NCI-H187 treated with DMSO at 0.1 percent for 48 hours (cell line): ENCODE results near the gene PYGB.

Source experiments
- DNase-seq: peaks from one replicate; lab custom pipeline; 2025; lab: John Stamatoyannopoulos, UW

Gene PYGB

GRCh38 chr20:25271486-25272222 lies 23.8 kb downstream of the PYGB start:
- no peak for DNase-seq

- DNase-seq = no peak
Measured at GRCh38 chr20:25272223-25273000, 24.5 kb downstream of the PYGB start.

- DNase-seq = no peak
Measured at GRCh38 chr20:25273046-25273445, 25.2 kb downstream of the PYGB start.

- no peak for DNase-seq
Measured at GRCh38 chr20:25273541-25274358, 25.9 kb downstream of the PYGB start.

DNA sequence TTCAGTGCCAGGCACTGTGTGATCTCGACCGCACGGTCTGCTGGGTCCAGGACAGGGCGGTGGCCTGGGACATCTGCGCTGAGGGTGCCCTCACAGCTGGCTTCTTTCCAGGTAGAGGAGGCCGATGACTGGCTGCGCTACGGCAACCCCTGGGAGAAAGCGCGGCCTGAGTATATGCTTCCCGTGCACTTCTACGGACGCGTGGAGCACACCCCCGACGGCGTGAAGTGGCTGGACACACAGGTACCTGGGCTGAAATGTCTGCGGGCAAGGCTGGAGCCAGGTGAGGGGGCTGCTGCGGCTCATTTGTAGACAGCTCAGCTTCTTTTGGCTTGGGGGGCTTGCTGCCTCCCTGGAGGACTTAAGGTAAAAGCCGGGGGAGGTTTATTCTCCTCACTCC lies 26.6 kb downstream of the PYGB start:
- DNase-seq = no peak

- no peak for DNase-seq
Measured at GRCh38 chr20:25274891-25275812, 27.3 kb downstream of the PYGB start.

DNA sequence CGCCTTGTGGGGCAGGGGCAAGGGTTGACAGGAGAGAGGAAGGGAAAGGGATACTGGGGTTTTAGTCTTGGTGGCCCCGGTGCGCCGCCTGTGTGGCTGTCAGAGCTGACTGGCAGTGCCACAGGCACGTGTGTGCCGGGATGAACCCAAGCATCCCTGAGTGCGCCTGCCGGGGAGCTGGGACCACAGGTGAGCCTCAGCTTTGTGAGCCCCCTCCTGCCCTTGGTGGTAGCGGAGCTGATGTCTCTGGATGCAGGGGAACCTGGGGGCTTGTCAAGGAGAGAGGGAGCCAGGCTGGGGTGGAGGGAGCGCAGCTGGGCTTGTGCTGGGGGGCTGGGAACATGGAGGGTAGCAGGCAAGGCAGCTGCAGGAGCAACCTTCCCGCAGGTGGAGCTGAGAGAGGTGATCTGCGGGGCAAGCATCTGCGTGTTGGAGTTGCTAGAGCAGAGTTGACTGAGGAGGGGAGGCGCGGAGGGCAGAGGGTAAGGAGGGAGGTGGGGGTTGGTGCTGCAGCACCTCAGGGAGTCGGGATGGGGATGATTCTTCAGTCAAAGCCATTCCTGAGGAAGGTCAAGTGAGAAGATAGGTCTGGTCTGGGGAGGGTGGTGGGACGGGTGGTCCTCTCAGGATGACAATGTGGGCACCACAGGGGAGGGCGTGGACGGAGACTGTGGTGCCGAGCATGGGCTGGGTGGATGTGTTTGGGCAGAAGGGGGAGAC lies 28.1 kb downstream of the PYGB start:
- no peak for DNase-seq

GRCh38 chr20:25276533-25277050 lies 28.7 kb downstream of the PYGB start:
- DNase-seq = no peak

- no peak for DNase-seq
Measured at GRCh38 chr20:25277051-25277801, 29.3 kb downstream of the PYGB start.

- no peak for DNase-seq
Measured at GRCh38 chr20:25277941-25278521, 30.1 kb downstream of the PYGB start.

- no peak for DNase-seq
Measured at GRCh38 chr20:25278636-25279361, 30.9 kb downstream of the PYGB start.

GRCh38 chr20:25279403-25279802 lies 31.5 kb downstream of the PYGB start:
- DNase-seq = no peak

DNA sequence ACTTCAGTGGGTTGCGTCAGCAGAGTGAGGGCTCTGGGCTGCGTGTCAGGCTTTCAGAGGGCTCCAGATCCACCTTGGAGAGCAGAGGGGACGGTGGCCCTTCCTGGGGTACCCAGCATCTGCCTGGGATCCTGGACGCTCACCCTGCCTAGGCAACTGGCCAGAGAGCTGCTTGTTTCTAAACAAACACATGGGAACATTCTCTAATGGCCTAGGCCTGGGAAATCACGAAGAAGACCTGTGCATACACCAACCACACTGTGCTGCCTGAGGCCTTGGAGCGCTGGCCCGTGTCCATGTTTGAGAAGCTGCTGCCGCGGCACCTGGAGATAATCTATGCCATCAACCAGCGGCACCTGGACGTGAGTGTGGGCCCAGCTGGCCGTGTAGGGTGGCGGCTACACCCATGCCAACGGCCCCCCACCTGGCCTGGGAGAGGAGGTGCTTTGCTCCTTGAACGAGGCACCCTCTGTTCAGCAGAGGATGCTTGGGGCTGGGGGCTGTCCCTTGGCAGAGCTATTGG lies 32.2 kb downstream of the PYGB start:
- no peak for DNase-seq

- no peak for DNase-seq
Measured at GRCh38 chr20:25280574-25281535, 33.0 kb downstream of the PYGB start.

DNA sequence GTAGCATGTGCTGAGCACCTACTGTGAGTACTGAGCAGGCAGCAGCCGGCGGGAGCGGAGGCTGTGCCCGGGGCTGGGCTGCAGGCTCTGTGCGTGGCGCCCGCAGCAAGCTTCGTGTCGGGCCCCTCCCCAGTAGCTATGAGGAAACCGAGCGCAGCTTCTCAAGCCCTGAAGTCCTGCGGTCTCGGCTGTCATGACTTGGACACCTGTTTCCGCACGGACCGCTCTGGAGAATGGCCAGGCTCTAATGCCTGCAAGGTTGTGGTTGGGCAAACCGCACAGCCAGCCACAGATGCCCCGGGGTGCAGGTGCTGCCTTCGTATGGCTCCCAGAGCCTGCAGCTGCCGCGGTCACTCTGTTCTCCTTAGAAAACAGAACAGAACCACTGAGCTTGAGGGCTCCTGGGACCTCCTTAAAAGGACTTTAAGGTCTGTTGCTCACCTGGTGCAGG lies 33.7 kb downstream of the PYGB start:
- no peak for DNase-seq

DNA sequence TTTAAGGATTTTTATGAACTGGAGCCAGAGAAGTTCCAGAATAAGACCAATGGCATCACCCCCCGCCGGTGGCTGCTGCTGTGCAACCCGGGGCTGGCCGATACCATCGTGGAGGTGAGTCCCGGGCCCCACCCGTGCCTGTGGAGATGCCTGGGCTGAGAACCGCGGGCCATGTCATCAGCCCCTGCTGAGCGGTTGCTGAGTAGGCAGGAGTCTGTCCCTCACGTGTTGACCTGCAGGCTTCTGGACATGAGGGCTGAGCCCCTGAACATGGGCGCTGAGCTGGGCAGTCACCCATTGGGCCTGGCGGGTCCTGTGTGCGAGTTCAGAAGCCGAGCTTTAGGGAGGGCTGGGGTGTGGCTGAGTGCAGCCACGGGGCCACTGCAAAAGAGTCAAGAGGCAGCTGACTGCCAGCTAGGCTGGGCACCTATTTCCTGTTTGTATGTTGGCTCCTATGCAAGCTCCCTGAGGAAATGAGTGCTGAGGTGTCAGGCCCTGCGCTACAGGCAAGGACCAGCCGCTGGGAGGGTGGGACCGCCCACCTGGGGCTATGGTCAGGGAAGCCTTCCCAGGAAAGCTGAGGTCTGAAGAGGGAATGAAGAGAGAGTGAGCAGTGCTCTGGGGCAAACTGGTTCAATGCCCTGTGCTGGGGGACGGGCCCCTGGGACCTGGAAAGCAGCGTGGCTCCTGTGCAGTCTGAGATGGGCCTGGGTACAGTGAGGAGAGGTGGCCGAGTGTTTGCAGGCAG lies 34.3 kb downstream of the PYGB start:
- no peak for DNase-seq

- DNase-seq = no peak
Measured at GRCh38 chr20:25282796-25283195, 34.9 kb downstream of the PYGB start.
